GM20431 (cell line): ENCODE measurements around the gene VWA3B.
"Not testable (repeated sequence)": the region's sequence is repeated elsewhere in the genome, so short reads cannot be mapped to it uniquely, and the experiment has no call there.

Source experiments
- in situ Hi-C: fragments of 300-500 bp; cut with MseI, MboI; formaldehyde crosslinking; loops from one replicate; pipeline ENCODE4 v1.15.0; 2020; ENCODE audit warnings: low sequenced_read_pairs; ENCODE audit not compliant: unreplicated experiment

The VWA3B gene

DNA sequence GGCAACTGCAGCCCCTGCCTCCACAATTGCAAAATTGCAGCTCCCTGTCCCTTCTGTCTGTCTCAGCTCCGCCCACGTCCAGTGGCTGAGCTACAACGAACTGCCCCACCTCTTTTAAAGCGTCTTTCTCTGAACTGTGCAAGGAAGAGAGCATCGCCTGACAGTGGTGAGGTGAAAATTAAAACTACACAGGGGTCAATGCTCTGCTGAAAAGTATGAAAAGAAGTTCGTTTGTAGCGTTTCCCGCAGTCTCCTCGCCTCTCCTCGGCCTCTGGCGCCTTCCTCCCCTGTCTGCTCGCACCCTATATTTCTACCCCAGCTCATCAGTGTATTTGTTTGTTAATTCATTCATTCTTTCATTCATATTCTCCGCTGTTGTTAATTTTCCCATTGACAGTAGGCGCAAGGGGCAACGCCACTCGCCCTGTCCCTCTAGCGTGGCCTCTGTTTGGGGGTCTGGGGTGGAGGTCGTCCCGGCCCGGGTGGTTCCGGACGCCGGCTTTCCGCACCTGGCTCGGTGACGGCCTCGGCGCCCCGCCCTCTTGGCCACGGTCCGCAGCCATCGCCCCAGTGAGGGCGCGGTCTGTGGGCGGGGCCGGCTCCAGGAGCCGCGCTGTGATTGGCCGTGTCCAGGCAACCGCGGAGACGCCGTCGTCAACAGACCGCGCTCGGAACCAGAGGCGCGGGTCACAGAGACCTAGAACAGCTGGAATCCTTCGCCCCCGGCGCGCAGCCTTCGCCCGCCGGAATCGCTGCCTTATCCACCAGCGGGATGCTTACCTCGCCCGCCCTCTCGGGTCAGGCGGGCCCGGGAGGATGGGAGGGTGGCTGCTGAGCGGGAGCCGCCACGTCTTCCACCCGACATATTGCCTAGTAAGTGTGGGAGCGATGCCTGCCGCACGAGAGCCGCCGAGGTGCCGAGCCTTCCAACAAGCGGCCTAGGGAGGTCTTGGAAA lies at the start of gene VWA3B:
VWA3B (plus strand) TSS at position 677 of the 956 bp plus-strand sequence. CDS start 5,926 bp downstream, outside the sequence.
- in situ Hi-C loops = no loop called here

- in situ Hi-C loops = no loop called here
These were observed 49.8 kb upstream of the VWA3B start for GRCh38 chr2:98037206-98037605.

DNA sequence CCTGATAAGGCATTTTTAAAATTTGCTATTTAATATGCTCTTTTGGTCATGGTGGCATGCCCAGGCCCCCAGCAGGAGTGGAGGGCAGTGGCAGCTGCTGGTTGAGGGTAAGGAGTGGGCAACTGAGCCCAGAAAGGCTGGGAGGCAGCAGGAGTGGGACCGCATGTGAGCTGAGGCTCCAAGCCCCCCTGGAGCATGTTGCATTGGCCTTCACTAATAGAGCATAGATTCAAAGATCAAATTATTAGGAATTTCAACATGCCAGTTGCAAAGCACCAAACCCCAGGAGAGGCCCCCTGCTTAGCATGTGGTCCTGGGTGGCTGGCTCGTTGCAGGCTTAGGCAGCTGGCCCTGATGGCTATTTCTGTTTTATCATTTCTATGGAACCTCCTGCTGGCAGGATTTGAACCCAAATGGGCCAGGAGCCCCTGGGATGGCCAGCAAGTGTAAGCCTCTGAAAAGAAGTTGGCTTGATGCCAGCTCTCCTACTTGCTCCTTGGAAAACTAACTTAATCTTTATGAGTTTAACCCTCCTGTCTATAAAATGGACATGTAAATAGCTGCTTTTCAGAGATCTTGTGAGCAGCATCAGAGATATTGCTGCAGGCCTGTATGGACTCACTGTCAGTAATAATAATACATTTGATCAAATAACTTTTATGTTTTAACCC lies 49.2 kb upstream of the VWA3B start:
- in situ Hi-C loops = no loop called here

DNA sequence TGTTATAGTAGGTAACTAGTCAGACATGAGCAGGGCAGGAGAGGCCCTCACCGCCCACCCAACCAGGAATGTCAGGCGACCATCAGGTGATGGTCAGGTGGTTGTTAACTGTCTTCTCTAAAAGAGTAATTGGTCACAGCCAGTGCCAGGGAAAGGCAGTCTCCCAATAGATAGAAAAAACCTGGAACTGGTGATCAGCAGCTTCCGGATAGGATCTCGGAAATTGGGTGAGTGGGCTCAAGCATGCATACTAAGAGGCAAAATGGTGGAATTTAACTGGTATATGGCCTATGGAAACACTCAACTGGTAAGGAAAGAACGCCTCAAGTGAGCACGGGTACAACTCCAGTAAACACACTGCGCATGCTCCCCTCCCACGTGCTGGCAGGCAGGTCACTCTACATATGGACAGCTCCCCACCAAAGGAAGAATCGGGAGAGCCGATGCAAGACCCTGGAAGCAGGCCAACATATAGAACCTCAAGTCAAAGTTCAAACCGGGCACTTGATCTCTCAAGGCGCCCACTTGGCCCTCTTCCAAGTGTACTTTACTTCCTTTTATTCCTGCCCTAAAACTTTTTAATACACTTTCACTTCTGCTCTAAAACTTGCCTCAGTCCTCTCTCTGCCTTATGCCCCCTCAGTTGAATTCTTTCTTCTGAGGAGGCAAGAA lies 47.7 kb upstream of the VWA3B start:
- in situ Hi-C loops = no loop called here

- in situ Hi-C loops = no loop called here
These were observed 46.5 kb upstream of the VWA3B start for GRCh38 chr2:98040331-98040939.

DNA sequence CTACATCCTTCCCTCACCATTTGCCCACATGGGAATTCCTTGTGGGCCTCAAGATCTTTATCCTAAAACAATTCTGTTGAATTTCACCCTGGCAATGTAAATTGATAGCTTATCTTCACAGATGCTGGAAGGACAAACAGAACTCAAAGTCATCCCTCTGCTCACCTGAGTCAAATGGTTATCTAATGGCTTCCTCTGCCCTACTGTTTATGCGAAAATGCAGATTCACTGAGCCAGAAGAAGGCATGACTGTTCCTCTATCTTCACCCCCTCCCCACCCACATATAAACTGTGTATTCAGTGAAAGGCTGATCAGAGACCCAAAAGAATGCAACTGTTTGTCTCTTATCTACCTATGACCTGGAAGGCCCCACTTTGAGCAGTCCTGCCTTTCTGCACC lies 43.9 kb upstream of the VWA3B start:
- in situ Hi-C loops = no loop called here

DNA sequence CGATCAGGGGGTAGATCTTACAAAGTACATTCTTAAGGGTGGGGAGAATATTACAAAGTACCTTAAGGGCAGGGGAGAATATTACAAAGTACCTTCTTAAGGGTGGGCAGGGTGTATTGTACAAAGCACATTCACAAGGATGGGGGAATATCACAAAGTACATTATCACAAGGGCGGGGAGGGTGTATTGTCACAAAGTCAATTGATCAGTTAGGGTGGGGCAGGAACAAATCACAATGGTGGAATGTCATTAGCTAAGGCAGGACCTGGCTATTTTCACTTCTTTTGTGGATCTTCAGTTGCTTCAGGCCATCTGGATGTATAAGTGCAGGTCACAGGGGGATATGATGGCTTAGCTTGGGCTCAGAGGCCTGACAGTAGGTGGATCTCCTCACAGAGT lies 42.2 kb upstream of the VWA3B start:
- in situ Hi-C loops = not testable (repeated sequence)

DNA sequence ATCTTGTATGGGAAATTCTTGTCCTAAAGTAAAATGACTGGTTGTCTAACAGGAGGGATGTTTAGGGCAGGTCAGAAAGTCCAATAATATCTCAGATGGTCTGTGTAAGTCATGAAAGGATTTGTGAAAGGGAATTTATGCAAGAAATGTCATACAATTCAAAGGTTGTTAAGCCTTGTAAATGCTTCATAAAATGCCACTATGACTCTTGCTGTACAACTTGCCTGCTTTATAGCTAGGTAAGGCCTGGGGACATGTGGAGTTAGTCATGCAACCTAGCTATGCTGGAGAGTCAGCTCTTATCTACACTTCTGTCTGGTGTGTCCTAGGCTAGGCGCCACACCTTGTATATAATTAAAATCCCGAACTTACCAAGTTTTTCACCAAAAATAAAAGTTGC lies 36.9 kb upstream of the VWA3B start:
- in situ Hi-C loops = no loop called here

DNA sequence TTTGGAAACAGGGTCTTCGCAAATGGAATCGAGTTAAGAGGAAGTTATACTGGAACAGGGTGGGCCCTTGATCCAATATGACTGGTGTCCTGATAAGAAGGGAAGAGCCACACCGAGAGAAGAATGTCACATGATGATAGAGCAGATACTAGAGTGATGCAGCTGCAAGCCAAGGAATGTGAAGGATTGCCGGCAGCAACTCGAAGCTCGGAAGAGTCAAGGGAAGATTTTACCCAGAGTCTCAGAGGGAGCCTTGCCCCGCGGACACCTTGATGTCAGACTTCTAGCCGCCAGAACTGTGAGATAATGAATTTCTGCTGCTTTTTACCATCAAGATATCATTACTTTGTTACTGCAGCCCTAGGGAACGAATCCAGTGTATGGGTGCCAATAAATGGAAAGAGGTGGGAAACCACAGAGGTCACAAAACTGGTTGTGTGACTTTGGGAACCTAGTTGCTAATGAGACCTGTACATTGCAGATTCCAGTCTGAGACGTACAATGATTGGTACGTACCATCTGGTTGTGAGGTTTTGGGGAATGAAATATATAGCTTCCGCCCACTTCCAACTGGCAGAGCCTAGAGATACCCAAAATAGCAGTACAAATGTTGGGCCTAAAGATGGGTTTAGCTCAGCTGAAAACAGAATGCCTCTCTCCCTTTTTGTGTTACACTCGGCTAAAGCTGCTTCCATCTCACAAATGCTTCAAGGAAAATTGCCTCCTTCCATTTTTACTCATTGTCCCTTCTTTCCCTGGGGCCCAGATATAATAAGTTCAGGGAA lies 28.6 kb upstream of the VWA3B start:
- in situ Hi-C loops = no loop called here

DNA sequence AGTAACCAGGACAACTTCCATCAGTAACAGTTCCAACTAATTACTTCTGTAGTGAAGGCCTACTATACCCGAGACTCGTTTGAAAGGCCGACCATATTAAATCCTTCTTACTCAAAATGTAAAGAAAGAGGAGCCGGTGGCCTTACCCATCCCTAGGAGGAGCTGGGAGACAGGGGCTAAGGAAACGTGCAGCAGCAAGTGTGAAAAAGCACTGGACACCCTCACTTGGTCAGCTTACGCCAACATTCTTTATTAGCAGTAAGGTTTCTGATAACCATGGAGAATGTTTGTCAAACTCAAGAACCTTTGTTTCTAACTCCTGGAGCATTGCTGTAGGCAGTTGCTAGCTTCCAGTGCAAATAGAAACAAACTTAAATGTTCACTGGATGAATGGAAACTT lies 26.7 kb upstream of the VWA3B start:
- in situ Hi-C loops = no loop called here

GRCh38 chr2:98063291-98063854 lies 23.6 kb upstream of the VWA3B start:
- in situ Hi-C loops = no loop called here

DNA sequence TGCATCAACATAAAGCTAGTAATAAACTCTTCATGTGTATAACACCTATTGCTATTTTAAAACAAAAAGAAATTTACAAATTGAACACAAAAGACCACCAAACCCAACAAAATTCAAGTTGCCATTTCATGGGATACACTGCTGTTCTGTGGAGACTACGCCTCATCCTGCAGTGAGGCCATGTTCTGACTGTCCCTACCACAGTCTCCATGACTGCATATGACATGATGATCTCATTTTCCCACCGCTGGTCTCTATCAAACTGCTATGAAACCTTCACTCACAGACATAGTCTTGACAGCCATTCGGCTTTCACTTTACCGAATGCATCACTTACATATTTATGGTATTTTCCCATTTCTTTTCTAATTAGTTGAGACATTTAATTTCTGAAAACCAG lies 21.2 kb upstream of the VWA3B start:
- in situ Hi-C loops = no loop called here

GRCh38 chr2:98067160-98067559 lies 19.8 kb upstream of the VWA3B start:
- in situ Hi-C loops = no loop called here

- in situ Hi-C loops = no loop called here
These were observed 16.9 kb upstream of the VWA3B start for GRCh38 chr2:98070081-98070480.

GRCh38 chr2:98072442-98072841 lies 14.5 kb upstream of the VWA3B start:
- in situ Hi-C loops = no loop called here

GRCh38 chr2:98078701-98079100 lies 8.3 kb upstream of the VWA3B start:
- in situ Hi-C loops = no loop called here

DNA sequence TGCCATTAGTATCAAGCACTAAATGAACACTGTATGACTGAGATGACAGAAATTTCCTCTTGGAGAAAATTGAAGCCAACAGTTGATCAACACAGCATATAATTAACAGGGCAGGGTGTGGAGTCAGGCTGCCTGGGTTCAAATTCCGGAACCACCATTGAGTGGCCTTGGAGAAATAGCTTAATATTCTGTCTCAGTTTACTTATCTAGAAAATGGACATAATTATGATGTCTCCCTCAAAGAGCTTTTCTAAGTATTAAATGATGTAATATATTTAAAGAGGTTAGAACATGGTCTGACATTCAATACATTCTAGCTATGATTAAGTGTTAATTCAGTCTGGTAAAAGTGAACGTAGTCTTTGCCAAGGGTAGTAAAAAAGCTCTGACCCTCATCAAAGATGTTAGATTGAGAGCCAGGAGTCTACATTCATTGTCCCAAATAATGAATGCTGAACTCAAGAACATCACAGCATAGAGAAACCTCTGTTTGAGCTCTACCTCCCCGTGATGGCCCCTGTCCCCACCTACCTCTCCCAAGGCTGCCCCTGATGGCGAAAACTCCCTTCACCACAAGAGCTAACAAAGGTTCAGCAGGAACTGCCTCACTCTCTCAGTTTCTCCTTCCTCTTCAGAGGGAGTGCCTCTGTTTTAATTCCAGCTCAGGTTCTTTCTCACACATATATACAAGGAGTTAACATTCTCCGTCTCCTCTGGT lies 2.7 kb upstream of the VWA3B start:
- in situ Hi-C loops = no loop called here

GRCh38 chr2:98084869-98085238 lies 2.1 kb upstream of the VWA3B start:
- in situ Hi-C loops = no loop called here

GRCh38 chr2:98085649-98086048 lies 1.3 kb upstream of the VWA3B start:
- in situ Hi-C loops = no loop called here
